Omental fat pad (tissue), 4 donors: ENCODE measurements around the gene ANTXR1. TPM values are rescaled to one million over a fixed set of nuclear protein-coding genes. Genes with fewer than 3 reads are reported as not detected.

Experiments used
- ATAC-seq: fragments of 150-250 bp; one replicate; pipeline ENCODE4 v1.9.1; 2016; ENCODE audit warnings: mild to moderate bottlenecking, moderate library complexity; ENCODE audit not compliant: low FRiP score
- DNase-seq: peaks from one replicate; pipeline ENCODE4 v3.0.0-alpha.2; 2019; ENCODE audit warnings: low spot score
- CTCF ChIP-seq, 3 donors: fragments of 450-650 bp; IDR thresholded peaks; one replicate each; pipeline ENCODE4 v1.5.1; 2016 to 2017; ENCODE audit warnings: antibody characterized with exemption in 3 of 3, mild to moderate bottlenecking in 3 of 3, moderate library complexity in 2 of 3
- total RNA-seq, 4 donors: library from RNA; depleted of rRNA; stranded (reverse); fragments of >200 nt; gene quantifications; one replicate each; pipeline ENCODE4 v1.1.0, GENCODE V29; 2016

ANTXR1 gene
- total RNA-seq, 4 donors from 2014 or later: 27.7 to 49.1 (median 37.1) TPM

GRCh38 chr2:69165091-69165880, 152.3 kb downstream of the ANTXR1 start:
- ATAC-seq: no peak
- TF ChIP-seq CTCF (IDR thresholded peaks at IDR 0.05): no peak
- DNase-seq: no peak

- ATAC-seq (no peak), DNase-seq (no peak)
- TF ChIP-seq CTCF (IDR thresholded peaks at IDR 0.05): no peak
Observed at GRCh38 chr2:69166465-69166811, 153.5 kb downstream of the ANTXR1 start.

- DNase-seq (no peak), ATAC-seq (no peak)
- no peak for TF ChIP-seq CTCF (IDR thresholded peaks at IDR 0.05)
Observed at GRCh38 chr2:69166812-69167468, 154.0 kb downstream of the ANTXR1 start.

- ATAC-seq (no peak), DNase-seq (no peak)
- TF ChIP-seq CTCF (IDR thresholded peaks at IDR 0.05): no peak
Observed at GRCh38 chr2:69167469-69167822, 154.5 kb downstream of the ANTXR1 start.

GRCh38 chr2:69168144-69168813, 155.3 kb downstream of the ANTXR1 start:
- DNase-seq (no peak), ATAC-seq (no peak)
- no peak for TF ChIP-seq CTCF (IDR thresholded peaks at IDR 0.05)

GRCh38 chr2:69168950-69169654, 156.1 kb downstream of the ANTXR1 start:
- no peak for ATAC-seq
- DNase-seq: no peak

More at GRCh38 chr2:69168950-69169654, 156.1 kb downstream of the ANTXR1 start:
- no peak for TF ChIP-seq CTCF (IDR thresholded peaks at IDR 0.05)
